K562 (cell line): ENCODE data around the gene DPF1. TPM values are rescaled to one million over a fixed set of nuclear protein-coding genes. Genes with fewer than 3 reads are reported as not detected.
A peak's percentile ranks its signal among the peaks of the same experiment; 100 is the strongest.

Source experiments
- ATAC-seq: fragments of 200-7000 bp; cut with Tn5 transposase; 3 replicates; pipeline ENCODE4 v1.9.1; 2020; ENCODE audit warnings: moderate library complexity
- BruUV-seq: library from RNA; stranded (reverse); fragments of 400-500 nt; replicated peaks from 2 replicates; lab custom pipeline; 2021; lab: Mats Ljungman, UMichigan
- CTCF ChIA-PET: fragments of 300-600 bp; formaldehyde crosslinking; extraction: SDS; loops from one replicate; lab custom pipeline; 2021; ENCODE audit warnings: low intra/inter-chr PET ratio; lab: Yijun Ruan, JAX
- POLR2A ChIA-PET: fragments of 300-600, 350-650 bp; sonication (Branson Sonifier 250); formaldehyde crosslinking; extraction: SDS; loops from one replicate; lab custom pipeline; 2021; ENCODE audit warnings: antibody characterized with exemption, inconsistent platforms; lab: Yijun Ruan, JAX
- DNase-seq, 4 experiments: peaks; one replicate each; pipeline versions ENCODE4 v3.0.0 to v3.0.0-alpha.2; 2011 to 2018; ENCODE audit warnings: low spot score in 3 of 4, mixed read lengths in 3 of 4; ENCODE audit errors: extremely low read depth in 1 of 4
- FAIRE-seq: peaks from 2 replicates; lab custom pipeline; 2011; peaks lifted over from hg19 to GRCh38; lab: Jason Lieb, UNC
- H2AFZ ChIP-seq: 2 replicates; pipeline ENCODE4 v1.6.0; 2011; ENCODE audit warnings: low read depth, low read length, control low read depth, inconsistent platforms
- H3K27ac ChIP-seq: fragments of 200-600 bp; 3 replicates; pipeline ENCODE4 v1.8.0; 2011; ENCODE audit warnings: low read depth, mild to moderate bottlenecking, control low read depth, inconsistent platforms, low read length, moderate library complexity, mixed read lengths; ENCODE audit errors: extremely low read depth
- H3K27me3 ChIP-seq, 2 experiments: fragments of 300-600 bp in 1 of 2; 2 replicates in 1 of 2; 3 replicates in 1 of 2; pipeline versions ENCODE4 v1.6.0 to v1.8.0; 2011; ENCODE audit warnings: inconsistent platforms in 2 of 2, low read length in 2 of 2, mild to moderate bottlenecking in 1 of 2, mixed read lengths in 1 of 2, moderate library complexity in 1 of 2; ENCODE audit not compliant: control insufficient read depth in 2 of 2, insufficient read depth in 2 of 2
- H3K36me3 ChIP-seq: fragments of 300-600 bp; 3 replicates; pipeline ENCODE4 v1.8.0; 2011; ENCODE audit warnings: mild to moderate bottlenecking, low read length, inconsistent platforms; ENCODE audit not compliant: control insufficient read depth, insufficient read depth
- H3K4me1 ChIP-seq, 2 experiments: fragments of 200-600 bp in 1 of 2; replicated peaks in 1 of 2; 2 replicates in 1 of 2; 3 replicates in 1 of 2; pipeline versions ENCODE4 v1.5.1 to v1.8.0; 2011; ENCODE audit warnings: inconsistent platforms in 2 of 2, low read length in 2 of 2, mild to moderate bottlenecking in 1 of 2, mixed read lengths in 1 of 2, moderate library complexity in 1 of 2; ENCODE audit not compliant: control insufficient read depth in 2 of 2, insufficient read depth in 2 of 2
- H3K4me2 ChIP-seq: 2 replicates; pipeline ENCODE4 v1.6.1; 2011; ENCODE audit warnings: low read length, control low read depth, inconsistent platforms, mixed read lengths; ENCODE audit not compliant: insufficient read depth
- H3K4me3 ChIP-seq: fragments of 200-600 bp; sonication (generic), shearing (Covaris generic); 2 replicates; pipeline ENCODE4 v1.5.1; 2016; ENCODE audit warnings: control low read depth, inconsistent platforms
- H3K79me2 ChIP-seq: fragments of 200-600 bp; 3 replicates; pipeline ENCODE4 v1.8.0; 2011; ENCODE audit warnings: low read length, inconsistent platforms; ENCODE audit not compliant: control insufficient read depth, insufficient read depth
- H3K9ac ChIP-seq, 2 experiments: 2 replicates each; pipeline versions ENCODE4 v1.6.0 to v1.6.1; 2011; ENCODE audit warnings: low read depth in 2 of 2, low read length in 2 of 2, control low read depth in 1 of 2, inconsistent platforms in 1 of 2, mild to moderate bottlenecking in 1 of 2, mixed read lengths in 1 of 2; ENCODE audit not compliant: insufficient read depth in 1 of 2
- H3K9me1 ChIP-seq: one replicate; pipeline ENCODE4 v1.6.0; 2011; ENCODE audit warnings: inconsistent platforms, mild to moderate bottlenecking, low read length, moderate library complexity; ENCODE audit not compliant: control insufficient read depth, insufficient read depth
- H3K9me3 ChIP-seq: replicated peaks from 2 replicates; pipeline ENCODE4 v1.5.1; 2011; ENCODE audit warnings: low read depth, low read length, inconsistent platforms; ENCODE audit not compliant: control insufficient read depth, insufficient read depth
- H4K20me1 ChIP-seq: replicated peaks from 2 replicates; pipeline ENCODE4 v1.6.1; 2011; ENCODE audit warnings: low read length, inconsistent platforms, mixed read lengths; ENCODE audit not compliant: control insufficient read depth, insufficient read depth
- ARID3B ChIP-seq: fragments of 250-450 bp; sonication (Bioruptor Pico); IDR thresholded peaks from 2 replicates; pipeline ENCODE4 v1.4.0; 2020; ENCODE audit warnings: borderline replicate concordance
- CBFB ChIP-seq: sonication (generic); formaldehyde crosslinking; IDR thresholded peaks from 2 replicates; pipeline ENCODE4 v1.4.0; 2020; ENCODE audit warnings: mild to moderate bottlenecking, missing genetic modification reagents
- DIDO1 ChIP-seq: fragments of 450-650 bp; IDR thresholded peaks from 2 replicates; pipeline ENCODE4 v1.6.1; 2016; ENCODE audit warnings: low read depth, missing biosample characterization, missing genetic modification characterization
- HDAC1 ChIP-seq, 2 experiments: fragments of 450-650 bp; IDR thresholded peaks; 2 replicates each; pipeline ENCODE4 v1.6.1; 2016 to 2017; ENCODE audit warnings: inconsistent platforms in 1 of 2, mild to moderate bottlenecking in 1 of 2, moderate library complexity in 1 of 2
- KAT2B ChIP-seq: IDR thresholded peaks from one replicate; pipeline ENCODE4 v1.6.1; 2012; ENCODE audit warnings: low read depth, mild to moderate bottlenecking, control low read depth, inconsistent platforms, low read length, moderate library complexity
- NFIC ChIP-seq: fragments of 450-650 bp; IDR thresholded peaks from 2 replicates; pipeline ENCODE4 v1.6.1; 2017; ENCODE audit warnings: mild to moderate bottlenecking, inconsistent platforms
- POLR2G ChIP-seq: fragments of 200-400 bp; formaldehyde crosslinking; IDR thresholded peaks from 2 replicates; pipeline ENCODE4 v1.6.1; 2017; ENCODE audit warnings: low read depth, mild to moderate bottlenecking, antibody characterized with exemption, low read length, moderate library complexity
- PURB ChIP-seq: sonication (generic); formaldehyde crosslinking; IDR thresholded peaks from 2 replicates; pipeline ENCODE4 v1.9.0; 2021; ENCODE audit warnings: low read depth, mild to moderate bottlenecking, missing genetic modification reagents
- RUNX1 ChIP-seq: sonication (generic); IDR thresholded peaks from 2 replicates; pipeline ENCODE4 v1.6.1; 2016; ENCODE audit warnings: antibody characterized with exemption, low read depth
- SLC30A9 ChIP-seq: fragments of 250-450 bp; sonication (Bioruptor Pico); IDR thresholded peaks from 2 replicates; pipeline ENCODE4 v1.8.0; 2022; ENCODE audit warnings: mild to moderate bottlenecking, moderate library complexity
- SP1 ChIP-seq: sonication (generic); formaldehyde crosslinking; IDR thresholded peaks from 2 replicates; pipeline ENCODE4 v1.8.1; 2022; ENCODE audit warnings: mild to moderate bottlenecking, missing genetic modification reagents
- ZNF12 ChIP-seq: sonication (generic); formaldehyde crosslinking; IDR thresholded peaks from 2 replicates; pipeline ENCODE4 v1.4.0; 2020; ENCODE audit warnings: mild to moderate bottlenecking, missing genetic modification reagents
- ZNF518B ChIP-seq: fragments of 250-450 bp; sonication (Bioruptor Pico); IDR thresholded peaks from 2 replicates; pipeline ENCODE4 v1.5.0; 2021; ENCODE audit warnings: mild to moderate bottlenecking, moderate library complexity
- ZNF583 ChIP-seq: fragments of 250-450 bp; sonication (Bioruptor Pico); IDR thresholded peaks from 2 replicates; pipeline ENCODE4 v1.4.0; 2020
- WGBS: fragments of 100-300 bp; shearing (Covaris generic); methylation state at CpG from one replicate; pipeline ENCODE4 v1.1.6; 2016; ENCODE audit warnings: low coverage, mixed read lengths; ENCODE audit not compliant: insufficient coverage; ENCODE audit errors: missing lambda C conversion rate; 5-methylcytosine and 5-hydroxymethylcytosine counted together
- in situ Hi-C: fragments of 300-500 bp; cut with MboI; formaldehyde crosslinking; loops from 4 replicates; pipeline ENCODE4 v1.15.0; 2018; ENCODE audit warnings: inconsistent platforms, mixed read lengths
- intact Hi-C: fragments of 100-400 bp; cut with micrococcal nuclease; formaldehyde crosslinking; loops from 2 replicates; pipeline ENCODE4 v1.14.2; 2022
- polyA plus RNA-seq, 8 experiments: library from polyadenylated mRNA; depleted of rRNA in 4 of 8; stranded (reverse) in 5 of 8; unstranded in 3 of 8; fragments of >200 nt; fragmentation: Nextera tagmentation in 2 of 8; fragmentation: Illumina TruSeq in 1 of 8; extraction: Ambion mirVana in 2 of 8; extraction: Trizol in 1 of 8; gene quantifications; 2 replicates each; pipeline versions ENCODE4 v1.2.1 to v1.2.3, GENCODE V29; 2011 to 2014; ENCODE audit warnings: inconsistent platforms in 1 of 8, missing spikeins in 1 of 8
- total RNA-seq, 7 experiments: library from RNA; depleted of rRNA in 6 of 7; stranded (reverse); fragments of >200 nt in 6 of 7; fragmentation: Illumina TruSeq in 2 of 7; extraction: Trizol in 2 of 7; gene quantifications; 2 replicates each; pipeline versions ENCODE4 v1.2.1 to v1.2.3, GENCODE V29; 2011 to 2021; ENCODE audit warnings: low replicate concordance in 1 of 7

Gene DPF1
- total and polyA plus RNA-seq, 9 of the 15 experiments (the other 6 are each of a cell fraction or from before 2014, with no cell fraction given) = 0.10 to 5.7 (median 3.1) TPM

GRCh38 chr19:38251564-38252051 lies 27.6 kb upstream of the DPF1 start (continued):
- TF ChIP-seq DIDO1 (no peak), HDAC1 (IDR thresholded peaks at IDR 0.05) (0 out of 4 replicates have a peak, but pooled peaks of 1 of the 2 experiments have one; percentile 14), KAT2B (no peak), POLR2G (0 out of 2 replicates have a peak, but pooled peaks have one; percentile 7), CBFB (CRISPR knock-in tag) (no peak)

- Histone ChIP-seq H4K20me1 (no peaks in the 10 kb centered on the region), H3K36me3 (peaks cover 31% of the 10 kb centered on the region; the same call in 2 of the 3 replicates), H3K9ac (0 out of 4 replicates have a peak overlapping the region, but pooled peaks of 1 of the 2 experiments have one; percentile 29), H3K4me1 (peaks cover 6 to 44% of the 10 kb centered on the region in 2 experiments; a peak in 4 of 5 replicates), H3K4me2 (no peak overlapping the region), H3K9me3 (no peaks in the 10 kb centered on the region), H3K27me3 (no peaks in the 10 kb centered on the region), H3K4me3 (no peak overlapping the region), H3K79me2 (peaks cover 37% of the 10 kb centered on the region), H3K9me1 (no peaks in the 10 kb centered on the region), H3K27ac (no peak overlapping the region), H2AFZ (no peak overlapping the region)
- ChIA-PET CTCF (no interaction called here), POLR2A (interaction anchor here (0.6 to 1.1 kb wide), 6 partner anchors 8 to 169 kb away, joined by 3 to 5 read pairs (median 4); partner anchors contain the start of gene PSMD8)
- intact Hi-C loops = no loop called here
- no TSS peak for BruUV-seq
- in situ Hi-C loops = no loop called here
- WGBS = 89% methylated on average over 12 of the region's 18 CpGs
- ATAC-seq (no peak), DNase-seq (no peak), FAIRE-seq (no peak)
- no peak for TF ChIP-seq RUNX1
- TF ChIP-seq PURB = no peak
- no peak for TF ChIP-seq NFIC
- no peak for TF ChIP-seq ZNF583
- no peak for TF ChIP-seq ZNF12
- TF ChIP-seq ZNF518B (CRISPR knock-in tag) = no peak
- TF ChIP-seq SP1 = no peak
- TF ChIP-seq SLC30A9 (CRISPR knock-in tag) = no peak
- no peak for TF ChIP-seq ARID3B
Measured at GRCh38 chr19:38250821-38251563, 27.0 kb upstream of the DPF1 start.
